Anterior cingulate cortex (tissue), 58 donors: ENCODE results near the gene EFCAB6.
A peak's percentile ranks its signal among the peaks of the same experiment; 100 is the strongest.

ENCODE experiments used
- DNase-seq, 58 donors: peaks; one replicate each; lab custom pipeline; 2025; lab: John Stamatoyannopoulos, UW

EFCAB6 gene

GRCh38 chr22:43562843-43563242 is 249.3 kb downstream of the EFCAB6 start:
- DNase-seq = no peak

GRCh38 chr22:43561415-43562178 is 250.5 kb downstream of the EFCAB6 start:
- DNase-seq = peak in 21 of 58 donors; percentile 5 to 49 (median 21)

GRCh38 chr22:43560651-43561050 is 251.5 kb downstream of the EFCAB6 start:
- DNase-seq = no peak

GRCh38 chr22:43555561-43556515 is 256.3 kb downstream of the EFCAB6 start:
- no peak for DNase-seq

GRCh38 chr22:43554694-43555365 is 257.3 kb downstream of the EFCAB6 start:
- no peak for DNase-seq

GRCh38 chr22:43554259-43554636 is 257.9 kb downstream of the EFCAB6 start:
- no peak for DNase-seq

GRCh38 chr22:43553451-43554258 is 258.4 kb downstream of the EFCAB6 start:
- no peak for DNase-seq

- DNase-seq = no peak
Observed at GRCh38 chr22:43550672-43551071, 261.4 kb downstream of the EFCAB6 start.

GRCh38 chr22:43550024-43550620 is 262.0 kb downstream of the EFCAB6 start:
- no peak for DNase-seq

- no peak for DNase-seq
Observed at GRCh38 chr22:43546186-43546585, 265.9 kb downstream of the EFCAB6 start.

- no peak for DNase-seq
Observed at GRCh38 chr22:43544289-43544673, 267.8 kb downstream of the EFCAB6 start.

- DNase-seq = no peak
Observed at GRCh38 chr22:43543522-43544288, 268.4 kb downstream of the EFCAB6 start.

- no peak for DNase-seq
Observed at GRCh38 chr22:43542681-43543521, 269.2 kb downstream of the EFCAB6 start.

GRCh38 chr22:43541462-43542407 is 270.4 kb downstream of the EFCAB6 start:
- DNase-seq = no peak

GRCh38 chr22:43541022-43541421 is 271.1 kb downstream of the EFCAB6 start:
- no peak for DNase-seq

- no peak for DNase-seq
Observed at GRCh38 chr22:43540529-43540923, 271.6 kb downstream of the EFCAB6 start.
